GM12878 (cell line): ENCODE data around the gene CACNA2D4.

Source experiments
- CTCF ChIP-seq, 3 experiments: IDR thresholded peaks in 2 of 3; conservative IDR thresholded peaks in 1 of 3; 2 replicates each; pipeline ENCODE4 v1.5.1; 2011; ENCODE audit warnings: low read depth in 3 of 3, low read length in 3 of 3, mild to moderate bottlenecking in 3 of 3, control low read depth in 2 of 3, moderate library complexity in 2 of 3, inconsistent platforms in 1 of 3, mixed read lengths in 1 of 3; ENCODE audit not compliant: control insufficient read depth in 2 of 3, insufficient read depth in 1 of 3; ENCODE audit errors: extremely low read depth in 1 of 3
- EGR1 ChIP-seq, 2 experiments: IDR thresholded peaks; 1 replicate in 1 of 2; 2 replicates in 1 of 2; pipeline ENCODE4 v1.6.1; 2011 to 2012; ENCODE audit warnings: low read depth in 2 of 2, low read length in 2 of 2, borderline replicate concordance in 1 of 2, mild to moderate bottlenecking in 1 of 2, moderate library complexity in 1 of 2
- EZH2 ChIP-seq: IDR thresholded peaks from 2 replicates; pipeline ENCODE4 v1.6.1; 2012; ENCODE audit warnings: low read depth, mild to moderate bottlenecking, control low read depth, inconsistent platforms, low read length, borderline replicate concordance; ENCODE audit not compliant: control insufficient read depth
- MEF2B ChIP-seq: fragments of 450-650 bp; IDR thresholded peaks from 2 replicates; pipeline ENCODE4 v1.6.1; 2018; ENCODE audit warnings: mild to moderate bottlenecking, moderate library complexity; ENCODE audit not compliant: partially characterized antibody, poor library complexity, severe bottlenecking
- SMC3 ChIP-seq: IDR thresholded peaks from 2 replicates; pipeline ENCODE4 v1.6.1; 2011; ENCODE audit warnings: low read length, improper control_type of control experiment, borderline replicate concordance
- SP1 ChIP-seq: IDR thresholded peaks from one replicate; pipeline ENCODE4 v1.6.1; 2011; ENCODE audit warnings: low read depth, low read length
- ZZZ3 ChIP-seq: IDR thresholded peaks from 2 replicates; pipeline ENCODE4 v1.6.1; 2011; ENCODE audit warnings: low read depth; ENCODE audit not compliant: control insufficient read depth, insufficient read length
- TF ChIP-seq, protein P1 (sequence below): IDR thresholded peaks from 2 replicates; pipeline ENCODE4 v1.6.1; 2012; ENCODE audit warnings: improper control_type of control experiment, low read depth, low read length; ENCODE audit not compliant: insufficient replicate concordance
- TF ChIP-seq, protein P2 (sequence below): fragments of 450-650 bp; IDR thresholded peaks from 2 replicates; pipeline ENCODE4 v1.6.1; 2017; ENCODE audit warnings: low read depth, mild to moderate bottlenecking, moderate library complexity

DNA sequence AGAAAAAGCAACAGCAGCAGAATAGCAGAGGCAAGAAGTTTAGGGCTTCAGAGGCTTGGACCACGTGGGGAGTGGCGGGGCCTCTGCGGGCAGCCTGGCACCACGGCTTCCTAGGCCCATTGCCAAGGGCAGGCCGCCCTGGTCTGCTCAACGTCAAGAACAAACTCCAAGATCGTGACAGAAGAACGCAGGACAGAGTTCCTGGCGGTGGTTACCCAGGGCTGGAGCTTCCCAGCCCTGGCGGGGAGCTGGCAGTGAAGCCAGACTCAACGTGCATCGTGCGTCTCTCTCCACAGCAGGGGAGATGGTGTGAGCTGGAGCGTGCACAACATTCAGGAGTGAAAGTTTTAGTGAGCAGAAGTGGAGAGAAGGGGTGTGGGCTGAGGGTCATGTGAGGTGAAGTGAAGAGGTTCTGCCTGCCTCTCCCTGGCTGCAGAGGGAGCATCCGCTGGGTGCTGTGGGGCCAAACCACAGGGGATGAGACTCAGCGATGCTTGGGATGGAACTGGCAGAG, 13.9 kb upstream of the CACNA2D4 start:
- TF ChIP-seq CTCF (IDR thresholded peaks at IDR 0.05 in 2 of 3, conservative IDR thresholded peaks at IDR 0.05 in 1 of 3; ENCODE audit: control insufficient read depth in 2 of 3, extremely low read depth in 1 of 3, insufficient read depth in 1 of 3, low read depth in 3 of 3, low read length in 3 of 3) = no peak
- TF ChIP-seq SMC3 = no peak
- no peak for TF ChIP-seq EGR1 (IDR thresholded peaks at IDR 0.05; ENCODE audit: borderline replicate concordance in 1 of 2, low read depth in 2 of 2, low read length in 2 of 2)
- TF ChIP-seq, protein P1, sequence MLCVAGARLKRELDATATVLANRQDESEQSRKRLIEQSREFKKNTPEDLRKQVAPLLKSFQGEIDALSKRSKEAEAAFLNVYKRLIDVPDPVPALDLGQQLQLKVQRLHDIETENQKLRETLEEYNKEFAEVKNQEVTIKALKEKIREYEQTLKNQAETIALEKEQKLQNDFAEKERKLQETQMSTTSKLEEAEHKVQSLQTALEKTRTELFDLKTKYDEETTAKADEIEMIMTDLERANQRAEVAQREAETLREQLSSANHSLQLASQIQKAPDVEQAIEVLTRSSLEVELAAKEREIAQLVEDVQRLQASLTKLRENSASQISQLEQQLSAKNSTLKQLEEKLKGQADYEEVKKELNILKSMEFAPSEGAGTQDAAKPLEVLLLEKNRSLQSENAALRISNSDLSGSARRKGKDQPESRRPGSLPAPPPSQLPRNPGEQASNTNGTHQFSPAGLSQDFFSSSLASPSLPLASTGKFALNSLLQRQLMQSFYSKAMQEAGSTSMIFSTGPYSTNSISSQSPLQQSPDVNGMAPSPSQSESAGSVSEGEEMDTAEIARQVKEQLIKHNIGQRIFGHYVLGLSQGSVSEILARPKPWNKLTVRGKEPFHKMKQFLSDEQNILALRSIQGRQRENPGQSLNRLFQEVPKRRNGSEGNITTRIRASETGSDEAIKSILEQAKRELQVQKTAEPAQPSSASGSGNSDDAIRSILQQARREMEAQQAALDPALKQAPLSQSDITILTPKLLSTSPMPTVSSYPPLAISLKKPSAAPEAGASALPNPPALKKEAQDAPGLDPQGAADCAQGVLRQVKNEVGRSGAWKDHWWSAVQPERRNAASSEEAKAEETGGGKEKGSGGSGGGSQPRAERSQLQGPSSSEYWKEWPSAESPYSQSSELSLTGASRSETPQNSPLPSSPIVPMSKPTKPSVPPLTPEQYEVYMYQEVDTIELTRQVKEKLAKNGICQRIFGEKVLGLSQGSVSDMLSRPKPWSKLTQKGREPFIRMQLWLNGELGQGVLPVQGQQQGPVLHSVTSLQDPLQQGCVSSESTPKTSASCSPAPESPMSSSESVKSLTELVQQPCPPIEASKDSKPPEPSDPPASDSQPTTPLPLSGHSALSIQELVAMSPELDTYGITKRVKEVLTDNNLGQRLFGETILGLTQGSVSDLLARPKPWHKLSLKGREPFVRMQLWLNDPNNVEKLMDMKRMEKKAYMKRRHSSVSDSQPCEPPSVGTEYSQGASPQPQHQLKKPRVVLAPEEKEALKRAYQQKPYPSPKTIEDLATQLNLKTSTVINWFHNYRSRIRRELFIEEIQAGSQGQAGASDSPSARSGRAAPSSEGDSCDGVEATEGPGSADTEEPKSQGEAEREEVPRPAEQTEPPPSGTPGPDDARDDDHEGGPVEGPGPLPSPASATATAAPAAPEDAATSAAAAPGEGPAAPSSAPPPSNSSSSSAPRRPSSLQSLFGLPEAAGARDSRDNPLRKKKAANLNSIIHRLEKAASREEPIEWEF = no peak
- TF ChIP-seq SP1 = no peak
- TF ChIP-seq EZH2 = no peak
- TF ChIP-seq, protein P2, sequence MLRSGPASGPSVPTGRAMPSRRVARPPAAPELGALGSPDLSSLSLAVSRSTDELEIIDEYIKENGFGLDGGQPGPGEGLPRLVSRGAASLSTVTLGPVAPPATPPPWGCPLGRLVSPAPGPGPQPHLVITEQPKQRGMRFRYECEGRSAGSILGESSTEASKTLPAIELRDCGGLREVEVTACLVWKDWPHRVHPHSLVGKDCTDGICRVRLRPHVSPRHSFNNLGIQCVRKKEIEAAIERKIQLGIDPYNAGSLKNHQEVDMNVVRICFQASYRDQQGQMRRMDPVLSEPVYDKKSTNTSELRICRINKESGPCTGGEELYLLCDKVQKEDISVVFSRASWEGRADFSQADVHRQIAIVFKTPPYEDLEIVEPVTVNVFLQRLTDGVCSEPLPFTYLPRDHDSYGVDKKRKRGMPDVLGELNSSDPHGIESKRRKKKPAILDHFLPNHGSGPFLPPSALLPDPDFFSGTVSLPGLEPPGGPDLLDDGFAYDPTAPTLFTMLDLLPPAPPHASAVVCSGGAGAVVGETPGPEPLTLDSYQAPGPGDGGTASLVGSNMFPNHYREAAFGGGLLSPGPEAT = no peak
- no peak for TF ChIP-seq MEF2B
- TF ChIP-seq ZZZ3 = no peak
